ENCODE results near the gene RPAP2.

RPAP2 gene

DNA sequence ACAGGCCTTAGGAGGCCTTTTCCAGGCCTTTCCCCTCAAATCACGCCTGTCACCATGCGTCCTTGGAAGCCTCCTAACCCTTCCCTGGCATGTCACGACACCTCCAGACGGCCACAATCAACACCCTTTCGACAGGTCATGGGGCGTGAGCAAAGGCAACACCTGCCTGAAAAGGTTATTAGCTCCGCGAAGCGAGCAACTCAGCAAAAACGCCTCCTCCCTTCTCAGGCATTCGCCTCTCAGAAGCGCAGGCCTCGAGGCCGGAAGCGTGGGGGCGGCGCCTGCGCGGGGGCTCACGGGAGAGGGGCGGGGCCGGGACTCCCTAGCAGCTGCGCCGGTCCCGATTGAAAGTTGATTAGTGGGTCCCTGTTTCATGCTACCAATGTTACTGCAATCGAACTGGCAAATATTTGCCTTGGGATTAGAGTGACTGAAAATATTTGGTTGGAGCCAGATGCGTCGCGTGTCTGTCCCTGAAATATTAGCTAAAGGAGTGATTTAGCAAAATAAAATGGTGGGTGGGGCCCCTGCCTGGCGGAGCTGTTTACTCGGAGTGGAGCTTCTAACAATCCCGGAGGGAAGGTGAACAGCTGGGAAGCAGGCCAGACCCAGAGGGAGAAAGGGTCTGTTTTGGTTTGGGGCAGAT lies 143.0 kb downstream of the RPAP2 start:
- TF ChIP-seq, protein P1, sequence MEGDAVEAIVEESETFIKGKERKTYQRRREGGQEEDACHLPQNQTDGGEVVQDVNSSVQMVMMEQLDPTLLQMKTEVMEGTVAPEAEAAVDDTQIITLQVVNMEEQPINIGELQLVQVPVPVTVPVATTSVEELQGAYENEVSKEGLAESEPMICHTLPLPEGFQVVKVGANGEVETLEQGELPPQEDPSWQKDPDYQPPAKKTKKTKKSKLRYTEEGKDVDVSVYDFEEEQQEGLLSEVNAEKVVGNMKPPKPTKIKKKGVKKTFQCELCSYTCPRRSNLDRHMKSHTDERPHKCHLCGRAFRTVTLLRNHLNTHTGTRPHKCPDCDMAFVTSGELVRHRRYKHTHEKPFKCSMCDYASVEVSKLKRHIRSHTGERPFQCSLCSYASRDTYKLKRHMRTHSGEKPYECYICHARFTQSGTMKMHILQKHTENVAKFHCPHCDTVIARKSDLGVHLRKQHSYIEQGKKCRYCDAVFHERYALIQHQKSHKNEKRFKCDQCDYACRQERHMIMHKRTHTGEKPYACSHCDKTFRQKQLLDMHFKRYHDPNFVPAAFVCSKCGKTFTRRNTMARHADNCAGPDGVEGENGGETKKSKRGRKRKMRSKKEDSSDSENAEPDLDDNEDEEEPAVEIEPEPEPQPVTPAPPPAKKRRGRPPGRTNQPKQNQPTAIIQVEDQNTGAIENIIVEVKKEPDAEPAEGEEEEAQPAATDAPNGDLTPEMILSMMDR (IDR thresholded peaks at IDR 0.05; ENCODE audit: low read depth, low read length): no peak
- DNase-seq (ENCODE audit: extremely low read depth, low read depth): no peak

DNA sequence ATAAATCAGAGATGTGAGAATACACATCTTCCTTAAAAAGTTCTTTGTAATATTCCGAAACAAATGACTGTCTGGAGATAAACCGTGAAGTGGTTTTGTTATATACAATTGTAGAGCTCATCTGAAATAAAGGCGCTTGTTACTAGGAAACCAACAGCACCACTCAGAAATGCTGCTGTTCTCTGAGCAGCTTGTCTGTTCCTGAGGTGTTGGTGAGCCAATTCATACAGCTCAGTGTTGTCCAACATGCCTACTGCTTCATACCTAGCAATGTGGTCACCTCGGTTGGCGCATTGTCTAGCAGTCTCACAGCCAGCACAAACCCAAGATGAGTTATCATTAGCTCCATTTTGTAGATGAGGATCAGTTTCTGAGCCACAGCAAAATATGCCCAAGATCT lies 143.5 kb downstream of the RPAP2 start:
- TF ChIP-seq, protein P1 (IDR thresholded peaks at IDR 0.05; ENCODE audit: low read depth, low read length): no peak
- DNase-seq (ENCODE audit: extremely low read depth, low read depth): no peak

DNA sequence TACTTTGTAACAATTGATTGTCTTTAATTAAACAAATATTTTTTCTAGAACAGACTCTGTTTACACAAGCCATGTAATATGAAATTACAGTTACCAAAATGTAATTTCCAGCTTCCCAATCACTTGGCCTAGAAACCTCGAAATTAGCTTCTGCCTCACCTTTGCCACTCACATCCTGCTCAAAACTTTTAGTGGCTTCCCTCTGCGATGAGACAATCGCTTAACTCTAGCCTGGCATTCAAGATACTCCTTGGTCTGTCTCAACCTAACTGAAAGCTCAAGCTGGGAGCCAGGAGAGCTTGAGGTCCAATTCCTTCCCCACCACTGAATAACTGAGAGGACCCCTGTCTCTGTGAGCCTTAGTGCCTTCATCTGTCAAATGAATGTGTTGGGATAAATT lies 145.0 kb downstream of the RPAP2 start:
- TF ChIP-seq, protein P1 (IDR thresholded peaks at IDR 0.05; ENCODE audit: low read depth, low read length): no peak
- no peak for DNase-seq (ENCODE audit: extremely low read depth, low read depth)

DNA sequence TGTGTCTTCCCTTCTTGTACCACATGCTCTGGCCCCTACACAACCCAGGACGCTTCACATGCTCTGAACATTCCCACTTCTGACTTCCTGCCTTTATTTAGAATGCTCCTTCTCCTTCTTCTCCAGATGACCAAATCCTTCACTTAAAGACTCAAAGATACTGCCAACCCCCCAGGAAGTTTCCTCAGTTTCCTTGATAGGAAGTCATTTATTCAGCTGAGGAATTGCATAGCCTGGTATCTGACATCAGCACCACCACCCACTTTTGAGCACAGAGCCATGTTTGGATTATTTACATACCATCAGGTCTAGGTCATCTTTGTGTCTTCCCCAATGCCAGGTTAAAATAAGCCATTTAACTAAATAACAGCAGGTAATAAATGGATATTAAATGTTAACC lies 145.5 kb downstream of the RPAP2 start:
- TF ChIP-seq, protein P1 (IDR thresholded peaks at IDR 0.05; ENCODE audit: low read depth, low read length): no peak
- no peak for DNase-seq (ENCODE audit: extremely low read depth, low read depth)

DNA sequence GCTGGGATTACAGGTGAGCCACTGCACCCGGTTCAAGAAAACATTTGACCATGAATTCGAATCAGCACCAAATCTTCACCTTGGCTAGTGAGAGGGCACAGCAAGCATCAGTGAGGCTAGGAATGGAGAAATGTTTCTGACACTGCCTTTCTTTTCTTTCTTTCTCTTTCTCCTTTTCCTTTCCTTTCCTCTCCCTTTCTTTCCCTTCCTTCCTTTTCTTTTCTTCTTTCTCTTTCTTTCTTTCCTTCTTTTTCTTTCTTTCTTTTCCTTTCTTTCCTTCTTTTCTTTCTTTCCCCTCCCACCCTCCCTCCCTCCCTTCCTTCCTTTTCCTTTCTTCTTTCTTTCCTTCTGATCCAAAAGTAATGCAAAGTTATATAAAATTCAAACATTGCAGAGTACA lies 147.0 kb downstream of the RPAP2 start:
- TF ChIP-seq, protein P1 (IDR thresholded peaks at IDR 0.05; ENCODE audit: low read depth, low read length): no peak

DNA sequence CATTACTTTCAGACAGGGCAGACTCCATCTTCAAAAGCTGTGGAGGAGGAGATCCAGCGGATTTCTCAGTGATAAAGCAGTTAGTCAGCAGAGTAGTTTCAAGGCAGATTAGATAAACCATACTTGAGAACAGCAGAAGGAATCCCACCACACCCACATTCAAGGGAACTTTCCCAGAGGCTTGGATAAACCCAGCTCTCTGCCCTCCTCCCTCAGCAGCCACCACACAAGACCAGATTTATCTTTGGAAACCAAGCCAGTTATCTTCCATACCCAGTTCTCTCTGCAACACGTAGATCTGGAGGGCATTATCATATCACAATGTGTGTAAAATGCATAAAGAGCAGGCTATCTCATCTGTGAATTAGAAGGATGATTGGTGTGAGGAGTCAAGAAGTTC lies 147.7 kb downstream of the RPAP2 start:
- no peak for DNase-seq (ENCODE audit: extremely low read depth, low read depth)
- TF ChIP-seq, protein P1 (IDR thresholded peaks at IDR 0.05; ENCODE audit: low read depth, low read length): no peak

More for the DNA sequence above, 147.0 kb downstream of the RPAP2 start:
- no peak for DNase-seq (ENCODE audit: extremely low read depth, low read depth)

DNA sequence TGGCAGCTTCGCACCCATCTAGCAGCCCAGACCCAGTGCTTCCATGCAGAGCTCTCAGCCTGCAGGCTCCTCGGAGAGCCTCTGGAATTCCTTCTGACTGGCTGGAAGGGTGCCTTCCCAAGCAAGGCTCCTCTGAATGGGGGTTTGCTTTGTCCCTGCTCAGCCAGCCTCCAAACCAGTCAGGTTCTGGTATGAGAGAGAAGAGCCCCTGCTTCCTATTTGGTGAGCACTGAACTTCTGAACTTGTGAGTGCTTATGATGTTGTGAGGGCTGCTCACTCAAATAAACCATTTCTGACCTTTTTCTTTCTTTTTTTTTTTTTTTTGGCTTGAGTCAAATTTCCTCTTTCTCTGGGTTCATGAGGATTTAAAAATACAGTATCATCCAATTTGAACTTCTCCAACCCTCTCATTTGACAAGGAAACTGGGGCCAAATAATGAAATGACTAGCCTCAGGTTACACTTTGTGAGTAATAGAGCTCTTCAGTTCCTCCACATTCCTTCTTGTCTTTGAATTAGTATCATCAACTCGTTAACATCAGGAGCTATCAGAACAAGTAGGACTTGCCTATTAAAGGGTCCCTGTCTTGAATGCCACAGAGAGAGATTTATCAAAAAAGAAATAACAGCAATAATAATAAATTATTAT lies 148.3 kb downstream of the RPAP2 start:
- DNase-seq (ENCODE audit: extremely low read depth, low read depth): no peak
- TF ChIP-seq, protein P1 (IDR thresholded peaks at IDR 0.05; ENCODE audit: low read depth, low read length): no peak

Data from AG09319 (cell line).